CD8-positive, alpha-beta memory T cell (primary cell): ENCODE measurements around the gene IZUMO4. TPM values are rescaled to one million over a fixed set of nuclear protein-coding genes. Genes with fewer than 3 reads are reported as not detected.

Experiments
- CTCF ChIA-PET: fragments of 350-600 bp; sonication (Branson Sonifier 250); formaldehyde crosslinking; loops from one replicate; lab custom pipeline; 2021; ENCODE audit warnings: antibody characterized with exemption; lab: Charles Lee
- POLR2A ChIA-PET: fragments of 350-600 bp; sonication (Branson Sonifier 250); formaldehyde crosslinking; loops from one replicate; lab custom pipeline; 2021; ENCODE audit warnings: antibody characterized with exemption; lab: Charles Lee
- DNase-seq, 5 donors: peaks; one replicate each; pipeline versions ENCODE4 v3.0.0 to v3.0.0-alpha.2; 2020 to 2022; ENCODE audit warnings: mixed read lengths in 1 of 5
- H3K27ac ChIP-seq: one replicate; pipeline ENCODE4 v1.7.0; 2013; ENCODE audit warnings: low read depth, mild to moderate bottlenecking, low read length, moderate library complexity
- H3K27me3 ChIP-seq: 2 replicates; pipeline ENCODE4 v1.7.0; 2013; ENCODE audit warnings: low read length, mild to moderate bottlenecking; ENCODE audit not compliant: insufficient read depth, poor library complexity, severe bottlenecking
- H3K36me3 ChIP-seq: 2 replicates; pipeline ENCODE4 v1.7.0; 2013; ENCODE audit warnings: mild to moderate bottlenecking, low read length, moderate library complexity; ENCODE audit not compliant: insufficient read depth
- H3K4me1 ChIP-seq: 2 replicates; pipeline ENCODE4 v1.7.0; 2013; ENCODE audit warnings: mild to moderate bottlenecking, low read length, moderate library complexity; ENCODE audit not compliant: insufficient read depth
- H3K4me3 ChIP-seq: 2 replicates; pipeline ENCODE4 v1.7.0; 2013; ENCODE audit warnings: mild to moderate bottlenecking, low read length
- H3K9me3 ChIP-seq: 2 replicates; pipeline ENCODE4 v1.7.0; 2013; ENCODE audit warnings: mild to moderate bottlenecking, low read length
- H3K27ac Mint-ChIP-seq, 8 donors: one replicate each; pipeline ENCODE4 v1.8.0; 2020 to 2021; ENCODE audit warnings: mixed read lengths in 8 of 8, mild to moderate bottlenecking in 6 of 8, inconsistent platforms in 3 of 8, moderate library complexity in 3 of 8
- H3K27me3 Mint-ChIP-seq, 2 donors: one replicate each; pipeline ENCODE4 v1.8.0; 2020 to 2021; ENCODE audit warnings: mixed read lengths in 2 of 2, mild to moderate bottlenecking in 1 of 2, moderate library complexity in 1 of 2
- H3K36me3 Mint-ChIP-seq, 3 donors: one replicate each; pipeline ENCODE4 v1.8.0; 2020 to 2021; ENCODE audit warnings: mixed read lengths in 3 of 3, inconsistent platforms in 1 of 3, mild to moderate bottlenecking in 1 of 3
- H3K4me1 Mint-ChIP-seq, 3 donors: one replicate each; pipeline ENCODE4 v1.8.0; 2020 to 2021; ENCODE audit warnings: mixed read lengths in 3 of 3, inconsistent platforms in 1 of 3, mild to moderate bottlenecking in 1 of 3
- H3K4me3 Mint-ChIP-seq, 7 donors: one replicate each; pipeline ENCODE4 v1.8.0; 2020 to 2021; ENCODE audit warnings: mixed read lengths in 7 of 7, mild to moderate bottlenecking in 6 of 7, moderate library complexity in 4 of 7, inconsistent platforms in 2 of 7
- H3K9me3 Mint-ChIP-seq, 5 donors: one replicate each; pipeline ENCODE4 v1.8.0; 2020 to 2022; ENCODE audit warnings: mixed read lengths in 5 of 5, mild to moderate bottlenecking in 3 of 5, moderate library complexity in 2 of 5, inconsistent platforms in 1 of 5
- polyA plus RNA-seq: library from polyadenylated mRNA; unstranded; fragments of 300-500 nt; fragmentation: Illumina TruSeq; gene quantifications from one replicate; pipeline ENCODE4 v1.2.3, GENCODE V29; 2021
- total RNA-seq, 2 experiments: library from RNA; stranded (reverse); gene quantifications; one replicate each; pipeline ENCODE4 v1.2.3, GENCODE V29; 2021

The IZUMO4 gene
- total and polyA plus RNA-seq, 3 experiments from 2014 or later: 0.58 to 9.7 (median 8.9) TPM

DNA sequence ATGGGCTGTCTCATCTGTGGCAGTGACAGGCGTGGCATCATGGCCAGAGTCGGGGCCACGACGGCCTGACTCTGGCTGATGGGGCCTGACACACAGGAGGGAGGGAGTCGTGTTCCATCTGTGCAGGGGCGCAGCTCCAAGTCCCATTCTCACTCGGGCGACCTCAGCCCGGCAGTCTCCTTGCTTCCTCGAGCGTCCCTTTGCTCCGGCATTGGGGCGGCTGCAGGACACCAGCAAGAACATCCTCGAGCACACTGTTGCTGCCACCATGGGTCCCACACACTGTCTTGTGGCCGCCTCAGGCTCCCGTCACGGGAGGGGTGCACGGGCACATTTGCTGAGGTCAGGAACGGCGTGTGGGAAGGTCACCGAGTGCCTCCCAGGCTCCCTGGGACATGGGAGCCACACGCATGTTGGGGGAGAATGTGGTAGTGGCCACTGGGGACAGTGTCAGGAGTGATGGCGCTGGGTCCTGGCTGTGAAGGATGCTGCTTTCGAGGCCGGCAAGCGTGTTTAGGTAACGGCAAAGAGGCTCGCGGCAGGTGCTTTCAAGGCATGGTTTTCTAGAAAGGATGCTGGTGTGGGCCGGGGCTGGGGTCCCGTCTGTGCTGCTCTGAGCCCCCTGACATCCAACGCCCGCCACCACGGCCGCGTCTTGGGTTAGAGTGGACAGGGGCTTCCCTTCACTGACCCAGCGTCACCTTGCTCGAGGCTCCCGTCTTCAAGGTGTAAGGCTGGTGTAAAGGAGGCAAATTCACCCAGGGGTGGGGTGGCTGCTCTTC is 3.4 kb downstream of the IZUMO4 start:
- H3K27me3 ChIP-seq: no peaks in the 10 kb centered on the region
- peaks cover 0 to 2% (median 0%) of the 10 kb centered on the region in 5 donors for H3K9me3 Mint-ChIP-seq
- peaks cover 0 to 2% of the 10 kb centered on the region in 2 donors for H3K27me3 Mint-ChIP-seq
- peaks cover 13% of the 10 kb centered on the region for H3K4me1 ChIP-seq
- H3K27ac Mint-ChIP-seq: no peak overlapping the region
- peaks cover 11 to 57% (median 13%) of the 10 kb centered on the region in 3 donors for H3K36me3 Mint-ChIP-seq
- no peak for DNase-seq
- H3K4me1 Mint-ChIP-seq: peaks cover 4 to 14% (median 5%) of the 10 kb centered on the region in 3 donors
- no peak overlapping the region for H3K4me3 Mint-ChIP-seq
- no peak overlapping the region for H3K27ac ChIP-seq
- peaks cover 11% of the 10 kb centered on the region for H3K36me3 ChIP-seq
- ChIA-PET CTCF (no interaction called here), POLR2A (no interaction called here)
- H3K9me3 ChIP-seq: no peaks in the 10 kb centered on the region
- no peak overlapping the region for H3K4me3 ChIP-seq

DNA sequence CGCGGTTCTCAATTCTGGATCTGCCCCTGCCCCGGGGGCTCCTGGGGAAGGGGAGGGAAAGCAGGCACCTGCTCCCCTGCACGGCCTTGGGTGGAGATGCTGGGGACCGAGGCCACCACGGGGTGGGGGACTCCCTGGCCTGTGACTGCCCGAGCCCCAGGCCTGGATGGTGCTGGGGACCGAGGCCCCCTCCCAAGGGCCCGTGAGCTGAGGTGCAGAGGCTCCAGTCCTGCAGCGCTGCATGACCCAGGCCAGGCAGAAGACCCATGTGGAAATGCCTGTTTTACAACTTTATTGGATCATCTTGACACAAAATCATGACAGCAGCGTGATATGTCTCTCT is 4.0 kb downstream of the IZUMO4 start:
- peak overlapping the region in 1 of 7 donors; percentile 45 for H3K4me3 Mint-ChIP-seq
- H3K4me1 ChIP-seq: peaks cover 13% of the 10 kb centered on the region
- no peaks in the 10 kb centered on the region for H3K9me3 ChIP-seq
- H3K4me3 ChIP-seq: no peak overlapping the region
- H3K27me3 ChIP-seq: no peaks in the 10 kb centered on the region
- peaks cover 0 to 3% (median 2%) of the 10 kb centered on the region in 5 donors for H3K9me3 Mint-ChIP-seq
- peaks cover 0 to 2% of the 10 kb centered on the region in 2 donors for H3K27me3 Mint-ChIP-seq
- no peak for DNase-seq
- peak overlapping the region in 1 of 8 donors; percentile 63 for H3K27ac Mint-ChIP-seq
- H3K36me3 Mint-ChIP-seq: peaks cover 17 to 58% (median 17%) of the 10 kb centered on the region in 3 donors
- ChIA-PET CTCF (interaction anchor here (0.5 kb wide), 1 partner anchor 123 kb away, joined by 3 read pairs; no protein-coding TSS in a partner anchor), POLR2A (no interaction called here)
- H3K36me3 ChIP-seq: peaks cover 11% of the 10 kb centered on the region
- no peak overlapping the region for H3K27ac ChIP-seq
- peaks cover 4 to 12% (median 4%) of the 10 kb centered on the region in 3 donors for H3K4me1 Mint-ChIP-seq

DNA sequence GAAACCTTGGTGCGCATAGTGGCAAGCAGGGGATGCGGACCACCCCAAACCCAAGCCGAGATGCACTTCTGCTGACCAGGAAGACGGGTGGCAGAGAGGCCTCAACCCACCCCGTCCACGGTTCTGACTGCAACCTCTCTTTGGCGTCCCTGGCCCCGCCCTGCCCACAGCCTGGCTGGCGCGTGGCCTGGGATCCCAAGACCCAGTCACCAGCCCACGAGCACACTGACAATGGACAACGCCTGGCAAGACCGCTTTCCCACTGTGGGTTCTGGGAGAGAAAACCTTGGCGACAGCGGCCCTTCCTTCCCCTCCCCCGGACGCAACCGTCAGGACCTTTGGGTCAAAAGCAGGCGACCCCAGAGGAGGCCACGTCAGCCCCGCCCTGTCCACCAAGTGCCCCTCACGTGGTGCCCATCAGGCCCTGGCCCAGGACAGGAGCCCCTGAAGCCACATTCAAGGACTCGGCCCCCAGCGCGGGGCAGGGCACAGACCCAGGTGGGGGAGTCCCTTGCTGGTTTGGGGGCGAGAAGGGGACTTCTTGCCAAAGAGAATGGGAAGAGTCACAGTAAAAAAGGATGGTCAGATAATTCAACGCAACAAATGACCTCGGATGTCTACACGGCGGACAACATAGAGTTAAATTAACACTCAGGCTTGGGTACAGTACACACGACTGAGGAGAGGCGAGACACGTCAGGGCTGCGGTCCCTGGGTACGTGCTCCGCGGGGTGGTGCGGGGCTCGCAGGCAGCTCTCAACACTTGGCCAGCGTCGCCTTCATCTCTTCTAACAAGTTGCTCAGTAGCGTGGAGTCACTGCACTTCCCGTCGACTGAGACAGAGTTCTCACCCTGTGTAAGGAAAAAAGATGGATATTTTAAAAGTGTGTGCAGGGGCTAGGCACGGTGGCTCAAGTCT is 5.0 kb downstream of the IZUMO4 start:
- H3K9me3 Mint-ChIP-seq: peaks cover 0 to 3% (median 0%) of the 10 kb centered on the region in 5 donors
- H3K27me3 Mint-ChIP-seq: no peaks in the 10 kb centered on the region
- Histone ChIP-seq H3K9me3 (no peaks in the 10 kb centered on the region), H3K4me1 (peaks cover 13% of the 10 kb centered on the region), H3K27ac (no peak overlapping the region), H3K36me3 (peaks cover 14% of the 10 kb centered on the region), H3K4me3 (no peak overlapping the region), H3K27me3 (no peaks in the 10 kb centered on the region)
- ChIA-PET POLR2A (no interaction called here), CTCF (interaction anchor here (0.5 kb wide), 1 partner anchor 124 kb away, joined by 3 read pairs; no protein-coding TSS in a partner anchor)
- peaks cover 20 to 63% (median 25%) of the 10 kb centered on the region in 3 donors for H3K36me3 Mint-ChIP-seq
- H3K4me1 Mint-ChIP-seq: peaks cover 4 to 12% (median 5%) of the 10 kb centered on the region in 3 donors
- no peak overlapping the region for H3K4me3 Mint-ChIP-seq
- no peak for DNase-seq
- peak overlapping the region in 2 of 8 donors; percentile 63 to 66 for H3K27ac Mint-ChIP-seq

DNA sequence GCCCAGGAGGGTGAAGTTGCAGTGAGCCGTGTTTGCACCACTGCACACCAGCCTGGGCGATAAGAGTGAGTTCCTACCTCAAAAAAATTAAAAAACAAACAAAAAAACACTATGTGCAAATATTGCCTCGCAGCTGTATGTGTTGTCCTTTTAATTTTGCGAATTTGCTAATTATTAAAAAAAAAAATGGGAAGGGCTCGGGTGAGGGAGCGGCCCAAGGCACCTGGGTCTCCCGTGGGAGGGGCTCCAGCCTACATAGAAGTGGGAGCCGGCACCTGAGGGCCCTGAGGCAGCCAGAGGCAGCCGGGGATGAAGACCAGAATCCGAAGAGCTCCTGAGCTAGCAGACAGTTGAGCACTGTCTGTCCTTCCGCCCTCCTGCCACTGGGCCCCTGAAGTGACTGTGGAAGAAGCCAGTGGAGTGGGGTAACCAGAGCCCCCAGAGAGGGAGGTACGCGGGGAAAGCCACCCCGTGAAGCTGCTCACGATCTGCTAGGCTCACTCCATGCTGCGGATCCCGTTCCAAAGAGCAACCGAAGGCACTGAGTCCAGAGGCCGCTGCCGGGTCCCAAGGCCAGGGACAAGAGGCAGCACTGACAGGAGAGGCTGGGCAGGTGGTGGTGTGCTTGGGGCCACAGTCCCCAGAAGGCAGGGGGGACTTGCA is 6.5 kb downstream of the IZUMO4 start:
- DNase-seq: no peak
- Histone ChIP-seq H3K27ac (no peak overlapping the region), H3K4me3 (no peak overlapping the region), H3K4me1 (no peaks in the 10 kb centered on the region), H3K27me3 (no peaks in the 10 kb centered on the region), H3K9me3 (no peaks in the 10 kb centered on the region), H3K36me3 (peaks cover 14% of the 10 kb centered on the region)
- Mint-ChIP-seq H3K9me3 (peaks cover 0 to 3% (median 0%) of the 10 kb centered on the region in 5 donors), H3K4me1 (peaks cover 0 to 2% (median 0%) of the 10 kb centered on the region in 3 donors), H3K27me3 (no peaks in the 10 kb centered on the region), H3K4me3 (no peak overlapping the region), H3K27ac (no peak overlapping the region), H3K36me3 (peaks cover 27 to 75% (median 29%) of the 10 kb centered on the region in 3 donors)
- CTCF ChIA-PET: no interaction called here
- POLR2A ChIA-PET: no interaction called here

DNA sequence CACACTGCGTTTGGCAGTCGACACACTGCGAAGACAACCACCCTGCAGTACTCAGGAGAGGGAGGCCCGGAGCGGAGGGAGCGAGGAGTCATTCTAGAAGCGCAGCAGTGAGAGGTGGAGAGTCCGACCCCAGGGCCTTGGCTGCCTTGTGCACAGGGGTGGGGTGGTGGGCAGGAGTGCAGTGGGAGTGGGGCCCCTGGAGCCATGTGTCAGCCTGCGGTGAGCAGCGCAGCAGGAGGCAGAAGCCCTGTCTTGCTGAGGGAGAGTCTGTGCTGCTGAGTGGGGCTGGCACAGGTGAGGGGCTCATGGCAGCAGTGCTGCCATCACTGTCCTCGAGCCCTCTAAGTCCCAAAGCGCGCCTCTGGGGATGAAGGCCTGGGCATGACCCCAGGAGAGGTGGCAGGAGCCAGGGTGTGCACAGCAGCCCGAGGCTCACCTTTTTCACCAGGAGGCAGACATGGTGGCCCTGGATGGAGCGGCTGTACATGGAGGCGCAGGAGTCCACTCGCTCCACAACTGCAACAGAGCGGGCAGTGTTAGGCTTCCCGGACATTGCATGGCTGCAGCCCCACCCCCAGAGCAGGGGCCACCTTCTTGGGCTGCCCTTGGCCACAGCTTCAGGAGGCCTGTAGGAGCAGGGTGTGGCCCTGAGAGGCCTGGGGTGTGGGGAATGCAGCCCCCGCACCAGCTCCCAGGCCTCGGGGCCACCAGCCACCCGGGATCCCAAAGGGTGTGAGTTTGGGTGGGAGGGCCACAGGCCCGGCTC is 11.7 kb downstream of the IZUMO4 start:
- Histone ChIP-seq H3K9me3 (no peaks in the 10 kb centered on the region), H3K27ac (no peak overlapping the region), H3K4me3 (no peak overlapping the region), H3K36me3 (peaks cover 9% of the 10 kb centered on the region), H3K4me1 (no peaks in the 10 kb centered on the region), H3K27me3 (no peaks in the 10 kb centered on the region)
- H3K27ac Mint-ChIP-seq: peak overlapping the region in 1 of 8 donors; percentile 24
- DNase-seq: no peak
- H3K27me3 Mint-ChIP-seq: no peaks in the 10 kb centered on the region
- POLR2A ChIA-PET: interaction anchor here (0.6 kb wide), 1 partner anchor 33 kb away, joined by 3 read pairs; no protein-coding TSS in a partner anchor
- H3K4me1 Mint-ChIP-seq: peaks cover 9 to 12% (median 10%) of the 10 kb centered on the region in 3 donors
- H3K9me3 Mint-ChIP-seq: peaks cover 0 to 3% (median 0%) of the 10 kb centered on the region in 5 donors
- CTCF ChIA-PET: no interaction called here
- H3K4me3 Mint-ChIP-seq: no peak overlapping the region
- peaks cover 27 to 86% (median 27%) of the 10 kb centered on the region in 3 donors for H3K36me3 Mint-ChIP-seq

DNA sequence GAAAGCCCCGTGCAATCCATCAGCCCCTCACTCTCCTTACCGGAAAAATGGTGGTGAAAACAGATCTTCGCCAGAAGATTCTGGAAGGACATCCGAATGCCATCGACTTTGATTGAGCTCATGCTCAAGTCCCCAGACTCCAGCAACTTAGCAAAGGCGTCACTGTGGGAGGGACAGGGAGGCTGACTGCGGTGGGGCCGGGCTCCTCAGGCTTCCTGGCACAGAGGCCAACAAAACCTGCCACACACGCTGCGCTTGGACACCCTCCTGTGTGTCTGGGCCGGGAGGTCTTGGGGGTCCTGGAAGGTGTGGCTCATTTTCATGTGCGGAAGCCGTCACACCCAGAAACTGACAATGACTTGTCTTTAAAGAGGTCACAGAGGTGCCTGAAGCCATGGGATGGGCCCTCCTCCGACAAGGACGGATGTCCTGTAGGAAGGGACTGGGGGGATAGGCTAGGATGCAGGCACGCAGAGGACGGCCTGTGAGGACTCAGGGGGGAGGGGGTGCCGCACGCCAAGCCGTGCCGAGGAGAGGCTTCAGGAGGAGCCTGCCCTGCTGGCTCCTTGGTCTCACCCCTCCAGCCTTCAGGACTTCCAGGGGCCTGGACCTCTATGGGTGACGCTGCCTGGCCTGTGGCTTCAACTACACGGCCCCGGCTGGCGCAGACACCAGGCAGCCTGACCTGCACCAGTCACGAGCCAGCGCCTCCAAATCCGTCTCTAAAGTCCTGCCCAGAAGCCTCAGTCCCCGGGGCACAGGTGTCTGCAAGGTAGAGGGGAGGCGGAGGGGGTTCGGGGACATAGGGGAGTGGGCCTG is 12.5 kb downstream of the IZUMO4 start:
- Mint-ChIP-seq H3K9me3 (peaks cover 0 to 3% (median 0%) of the 10 kb centered on the region in 5 donors), H3K4me1 (peaks cover 14 to 17% (median 15%) of the 10 kb centered on the region in 3 donors), H3K4me3 (no peak overlapping the region), H3K27me3 (peaks cover 0 to 2% of the 10 kb centered on the region in 2 donors), H3K36me3 (peaks cover 20 to 86% (median 26%) of the 10 kb centered on the region in 3 donors), H3K27ac (no peak overlapping the region)
- CTCF ChIA-PET: no interaction called here
- H3K4me3 ChIP-seq: no peak overlapping the region
- peaks cover 15% of the 10 kb centered on the region for H3K36me3 ChIP-seq
- no peak overlapping the region for H3K27ac ChIP-seq
- H3K4me1 ChIP-seq: no peaks in the 10 kb centered on the region
- H3K27me3 ChIP-seq: no peaks in the 10 kb centered on the region
- no peak for DNase-seq
- H3K9me3 ChIP-seq: no peaks in the 10 kb centered on the region
- POLR2A ChIA-PET: interaction anchor here (0.6 kb wide), 1 partner anchor 33 kb away, joined by 3 read pairs; no protein-coding TSS in a partner anchor
